K562 (cell line): ENCODE measurements around the gene C1orf198.

ENCODE experiments used
- ARNT ChIP-seq, 2 experiments: fragments of 450-650 bp; IDR thresholded peaks; 2 replicates each; pipeline ENCODE4 v1.6.1; 2016; ENCODE audit warnings: mild to moderate bottlenecking in 1 of 2
- EZH2 ChIP-seq: IDR thresholded peaks from 2 replicates; pipeline ENCODE4 v1.6.1; 2012; ENCODE audit warnings: low read depth, mild to moderate bottlenecking, inconsistent platforms, low read length, borderline replicate concordance
- KDM1A ChIP-seq, 2 experiments: fragments of 450-650 bp; IDR thresholded peaks; 2 replicates each; pipeline ENCODE4 v1.6.1; 2016; ENCODE audit warnings: mild to moderate bottlenecking in 2 of 2
- KLF13 ChIP-seq: fragments of 450-650 bp; IDR thresholded peaks from 2 replicates; pipeline ENCODE4 v1.6.1; 2016; ENCODE audit warnings: missing genetic modification characterization, low read depth, mild to moderate bottlenecking, missing compliant biosample characterization, moderate library complexity, borderline replicate concordance

- TF ChIP-seq EZH2 (no peak), ARNT (IDR thresholded peaks at IDR 0.05) (no peak), KLF13 (tag) (no peak), KDM1A (IDR thresholded peaks at IDR 0.05) (no peak)
Measured at GRCh38 chr1:230861970-230862595, 6.2 kb downstream of the C1orf198 start.
